GM18505 (cell line): ENCODE data around the gene DPH6.
A peak's percentile ranks its signal among the peaks of the same experiment; 100 is the strongest.
"Not testable (repeated sequence)": the region's sequence is repeated elsewhere in the genome, so short reads cannot be mapped to it uniquely, and the experiment has no call there.

Source experiments
- ATAC-seq: cut with Tn5 transposase; IDR thresholded peaks from one replicate; pipeline ENCODE4 v1.9.1; 2021; ENCODE audit not compliant: unreplicated experiment
- POLR2A ChIP-seq: IDR thresholded peaks from 4 replicates; pipeline ENCODE4 v1.6.1; 2011; ENCODE audit warnings: borderline replicate concordance; ENCODE audit not compliant: insufficient read depth, insufficient read length; ENCODE audit errors: extremely low read depth

DPH6 gene

DNA sequence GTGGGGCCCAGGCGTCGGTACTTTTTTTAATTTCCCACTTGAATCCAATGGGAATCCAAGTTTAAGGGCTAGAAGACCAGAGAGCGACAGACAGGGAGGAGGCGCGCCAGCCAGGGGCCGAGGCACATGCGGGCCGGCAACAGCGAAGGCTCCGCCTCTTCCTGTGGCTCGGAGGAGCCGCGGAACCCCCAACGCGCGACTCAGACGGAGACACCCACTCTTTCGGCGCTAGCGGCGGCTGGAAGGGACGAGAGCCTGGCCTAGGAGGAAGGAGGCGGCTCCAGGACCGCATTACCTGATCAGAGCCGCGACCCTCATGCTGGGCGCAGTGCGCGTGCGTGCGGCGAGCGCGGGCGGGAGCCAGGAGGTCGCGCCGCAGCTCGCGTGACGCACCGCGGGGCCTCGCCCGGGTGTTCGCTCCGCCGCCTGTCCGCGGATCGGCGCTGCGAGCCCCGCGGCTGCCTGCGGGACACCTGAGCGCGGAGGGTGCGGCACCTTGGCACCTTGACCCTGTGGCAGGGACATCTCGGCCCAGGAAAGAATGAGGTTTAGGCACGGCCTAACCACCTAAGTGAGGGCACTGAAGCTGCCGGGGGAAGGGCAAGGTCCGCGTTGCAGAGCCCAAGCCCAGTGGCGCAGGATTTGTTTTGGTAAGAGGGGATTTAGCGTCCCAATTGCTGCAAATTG lies at the start of gene DPH6:
DPH6 (minus strand) TSS at position 342 of the 687 bp plus-strand sequence; CDS start at position 318, 24 bp downstream.
- TF ChIP-seq POLR2A: peak; percentile 85
- ATAC-seq: peak; percentile 87

GRCh38 chr15:35595656-35596055 lies 49.7 kb upstream of the DPH6 start:
- TF ChIP-seq POLR2A: no peak
- no peak for ATAC-seq

DNA sequence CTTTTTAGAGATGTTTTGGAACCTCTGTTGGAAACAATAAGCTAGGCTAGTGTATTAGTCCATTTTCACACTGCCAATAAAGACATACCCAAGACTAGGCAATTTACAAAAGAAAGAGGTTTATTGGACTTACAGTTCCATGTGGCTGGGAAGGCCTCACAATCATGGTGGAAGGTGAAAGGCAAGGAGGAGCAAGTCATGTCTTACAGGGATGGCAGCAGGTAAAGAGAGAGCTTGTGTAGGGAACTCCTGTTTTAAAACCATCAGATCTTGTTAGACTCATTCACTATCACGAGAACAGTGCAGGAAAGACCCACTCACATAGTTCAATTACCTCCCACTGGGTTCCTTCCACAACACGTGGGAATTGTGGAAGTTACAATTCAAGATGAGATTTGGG lies 46.0 kb upstream of the DPH6 start:
- not testable (repeated sequence) for ATAC-seq

- ATAC-seq: no peak
- TF ChIP-seq POLR2A: no peak
Measured at GRCh38 chr15:35583863-35584528, 38.0 kb upstream of the DPH6 start.

GRCh38 chr15:35580606-35581005 lies 34.6 kb upstream of the DPH6 start:
- ATAC-seq: no peak
- TF ChIP-seq POLR2A: no peak

DNA sequence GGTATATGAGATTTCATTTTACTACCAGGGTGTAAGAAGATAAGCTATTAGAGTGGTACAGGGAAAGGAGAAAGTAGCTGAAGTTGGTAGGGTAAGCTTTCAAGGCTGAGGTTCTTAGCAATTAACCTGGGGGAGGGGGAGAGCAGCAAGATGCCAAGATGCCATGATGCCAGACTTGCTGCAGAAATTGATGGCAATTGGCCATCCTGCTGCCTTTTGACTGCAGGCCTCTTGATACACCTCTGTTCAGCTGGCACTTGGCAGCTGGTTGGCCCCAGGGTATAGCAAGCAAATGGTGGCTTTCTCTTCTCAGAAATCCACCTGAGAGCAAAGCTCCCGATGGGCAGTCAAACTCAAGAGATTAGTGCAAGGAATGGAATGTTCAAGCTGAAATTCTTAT lies 21.4 kb upstream of the DPH6 start:
- no peak for ATAC-seq
- no peak for TF ChIP-seq POLR2A

DNA sequence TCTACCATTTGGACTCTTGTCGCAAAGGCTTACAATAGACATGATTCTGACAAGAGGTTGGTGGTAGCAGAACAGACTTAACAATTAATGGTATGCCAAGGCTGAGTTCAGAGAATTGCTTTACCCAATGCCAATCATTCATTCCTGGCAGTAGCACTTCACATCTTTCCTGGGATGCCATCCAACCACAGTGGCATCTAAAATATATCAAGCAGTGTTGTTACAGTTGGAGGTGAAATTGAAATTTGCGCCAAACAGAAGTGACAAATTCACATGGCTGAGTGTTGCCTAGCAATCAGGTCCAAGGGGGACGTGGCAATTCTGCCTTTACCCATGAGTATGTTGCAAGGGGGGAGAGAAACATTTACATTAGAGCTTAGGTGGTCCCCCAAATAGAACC lies 21.0 kb upstream of the DPH6 start:
- TF ChIP-seq POLR2A: no peak
- ATAC-seq: no peak

DNA sequence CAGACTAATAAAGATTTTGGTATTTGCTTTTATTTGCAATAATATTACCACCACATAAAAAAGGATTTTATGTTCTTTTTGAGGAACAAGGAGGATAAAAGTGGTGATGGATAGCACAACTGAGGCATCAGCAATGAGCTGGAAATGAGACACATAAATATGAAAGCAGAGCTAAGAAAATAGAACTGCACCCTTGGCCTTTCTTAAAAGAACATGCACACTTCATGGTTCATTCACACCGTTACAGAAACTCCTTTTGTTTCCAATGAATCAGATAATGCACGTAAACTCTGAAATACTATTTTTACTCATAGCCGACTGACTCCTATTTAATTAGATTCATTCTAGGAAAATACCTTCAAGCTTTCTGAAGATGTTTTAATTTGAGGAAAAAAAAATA lies 19.9 kb upstream of the DPH6 start:
- ATAC-seq: no peak
- TF ChIP-seq POLR2A: no peak

DNA sequence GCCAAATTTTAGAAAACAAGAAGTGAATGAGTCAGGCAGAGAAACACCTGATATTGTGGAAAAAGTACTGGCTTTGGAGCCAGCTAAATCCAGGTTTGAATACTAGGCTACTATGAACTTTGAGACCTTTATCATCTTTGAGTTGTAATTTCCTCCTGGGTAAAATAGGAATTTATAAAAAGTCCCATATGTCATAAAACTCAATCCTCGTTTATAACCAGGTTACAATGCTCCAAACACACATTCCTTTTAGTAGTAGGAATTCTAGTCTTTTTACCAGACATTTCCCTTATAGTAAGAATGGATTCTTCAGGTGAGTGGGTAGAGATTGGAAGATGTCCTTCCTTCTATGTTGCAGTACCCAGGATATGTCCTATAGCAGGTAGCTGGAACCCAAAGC lies 16.7 kb upstream of the DPH6 start:
- ATAC-seq: no peak
- TF ChIP-seq POLR2A: no peak

GRCh38 chr15:35561308-35561707 lies 15.3 kb upstream of the DPH6 start:
- no peak for TF ChIP-seq POLR2A
- no peak for ATAC-seq

DNA sequence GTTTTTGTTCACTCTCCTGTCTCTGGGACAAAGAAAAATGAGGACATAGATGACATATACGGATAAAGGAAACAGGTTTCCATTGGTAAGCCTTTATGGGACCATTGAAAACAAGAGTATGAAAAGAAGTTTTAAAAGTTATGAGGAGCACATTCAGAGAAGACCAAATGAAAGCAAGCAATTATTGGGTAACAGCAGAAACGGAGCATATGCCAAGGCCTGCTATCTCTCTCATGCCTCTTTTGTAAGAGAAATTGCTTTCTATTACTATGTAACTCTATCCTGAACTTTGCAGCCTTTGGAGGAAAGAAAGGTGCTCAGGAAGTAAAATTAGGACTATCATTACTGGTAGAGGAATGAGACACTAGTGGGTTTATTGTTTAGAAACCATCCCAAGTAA lies 14.9 kb upstream of the DPH6 start:
- ATAC-seq: no peak
- no peak for TF ChIP-seq POLR2A

DNA sequence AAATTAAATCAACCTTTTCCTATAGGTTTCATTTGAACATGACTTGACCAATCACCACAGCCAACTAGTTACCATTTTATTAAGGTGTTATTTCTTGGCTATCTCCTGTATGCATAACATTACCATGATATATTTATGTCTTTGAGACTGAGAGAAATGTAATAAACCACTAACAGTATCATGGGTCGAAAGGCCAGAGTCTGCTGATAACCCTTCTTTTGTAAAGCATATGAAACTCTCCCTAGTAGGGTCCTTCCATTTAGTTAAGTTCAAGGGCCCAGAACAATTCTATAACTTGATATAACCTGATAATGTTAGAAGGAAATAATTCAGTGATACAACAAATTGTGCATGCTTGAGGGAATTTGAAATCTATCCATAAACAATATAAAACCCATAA lies 14.3 kb upstream of the DPH6 start:
- TF ChIP-seq POLR2A: no peak
- ATAC-seq: no peak

- no peak for TF ChIP-seq POLR2A
- no peak for ATAC-seq
Measured at GRCh38 chr15:35559683-35560082, 13.7 kb upstream of the DPH6 start.

GRCh38 chr15:35557544-35557943 lies 11.6 kb upstream of the DPH6 start:
- ATAC-seq: no peak
- TF ChIP-seq POLR2A: no peak
